ENCODE data around the gene CDK12. TPM values are rescaled to one million over a fixed set of nuclear protein-coding genes. Genes with fewer than 3 reads are reported as not detected.

The CDK12 gene
- total and polyA plus RNA-seq, 9 of the 15 experiments (the other 6 are each of a cell fraction or from before 2014, with no cell fraction given) = 3.4 to 65.6 (median 36.8) TPM

DNA sequence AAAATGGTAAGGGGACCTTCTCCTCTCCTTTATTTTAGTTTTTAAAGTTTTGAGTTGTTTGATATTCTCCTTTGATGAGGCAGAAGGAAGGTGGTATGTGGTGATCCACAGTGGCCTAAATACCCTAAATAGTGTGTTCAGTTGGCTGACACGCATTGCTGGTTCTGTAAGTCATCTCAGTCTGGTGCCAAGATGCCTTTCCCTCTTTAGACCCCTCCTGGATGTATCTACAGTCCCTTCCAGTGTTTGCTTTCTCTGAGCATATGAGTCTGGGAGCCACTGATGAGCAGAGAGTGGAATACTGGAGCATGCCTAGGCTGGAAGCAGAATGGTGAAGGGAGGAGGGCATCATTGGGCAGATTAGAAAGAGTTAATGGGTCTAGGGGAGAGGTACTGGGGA lies 81.9 kb downstream of the CDK12 start (continued):
- no peak for TF ChIP-seq NFXL1 (CRISPR knock-in tag; IDR thresholded peaks at IDR 0.05)
- TF ChIP-seq CHCHD3 (CRISPR knock-in tag; IDR thresholded peaks at IDR 0.05) = no peak
- TF ChIP-seq ETV6 (IDR thresholded peaks at IDR 0.05; ENCODE audit: borderline replicate concordance in 1 of 2, low read depth in 2 of 2, low read length in 1 of 2) = no peak
- TF ChIP-seq ETV6 (CRISPR knock-in tag; IDR thresholded peaks at IDR 0.05; ENCODE audit: borderline replicate concordance) = no peak
- no peak for TF ChIP-seq MXI1 (IDR thresholded peaks at IDR 0.05; ENCODE audit: low read depth, low read length)
- no peak for TF ChIP-seq HIVEP1 (CRISPR knock-in tag; IDR thresholded peaks at IDR 0.05)
- TF ChIP-seq CBX3 (IDR thresholded peaks at IDR 0.05; ENCODE audit: borderline replicate concordance in 1 of 2, low read length in 2 of 2) = no peak
- TF ChIP-seq, protein P1, sequence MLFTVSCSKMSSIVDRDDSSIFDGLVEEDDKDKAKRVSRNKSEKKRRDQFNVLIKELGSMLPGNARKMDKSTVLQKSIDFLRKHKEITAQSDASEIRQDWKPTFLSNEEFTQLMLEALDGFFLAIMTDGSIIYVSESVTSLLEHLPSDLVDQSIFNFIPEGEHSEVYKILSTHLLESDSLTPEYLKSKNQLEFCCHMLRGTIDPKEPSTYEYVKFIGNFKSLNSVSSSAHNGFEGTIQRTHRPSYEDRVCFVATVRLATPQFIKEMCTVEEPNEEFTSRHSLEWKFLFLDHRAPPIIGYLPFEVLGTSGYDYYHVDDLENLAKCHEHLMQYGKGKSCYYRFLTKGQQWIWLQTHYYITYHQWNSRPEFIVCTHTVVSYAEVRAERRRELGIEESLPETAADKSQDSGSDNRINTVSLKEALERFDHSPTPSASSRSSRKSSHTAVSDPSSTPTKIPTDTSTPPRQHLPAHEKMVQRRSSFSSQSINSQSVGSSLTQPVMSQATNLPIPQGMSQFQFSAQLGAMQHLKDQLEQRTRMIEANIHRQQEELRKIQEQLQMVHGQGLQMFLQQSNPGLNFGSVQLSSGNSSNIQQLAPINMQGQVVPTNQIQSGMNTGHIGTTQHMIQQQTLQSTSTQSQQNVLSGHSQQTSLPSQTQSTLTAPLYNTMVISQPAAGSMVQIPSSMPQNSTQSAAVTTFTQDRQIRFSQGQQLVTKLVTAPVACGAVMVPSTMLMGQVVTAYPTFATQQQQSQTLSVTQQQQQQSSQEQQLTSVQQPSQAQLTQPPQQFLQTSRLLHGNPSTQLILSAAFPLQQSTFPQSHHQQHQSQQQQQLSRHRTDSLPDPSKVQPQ (CRISPR knock-in tag; IDR thresholded peaks at IDR 0.05; ENCODE audit: borderline replicate concordance) = no peak
- no peak for TF ChIP-seq FOXK2 (conservative IDR thresholded peaks at IDR 0.05 in 1 of 2, IDR thresholded peaks at IDR 0.05 in 1 of 2; ENCODE audit: low read depth in 2 of 2)
- TF ChIP-seq, protein P2, sequence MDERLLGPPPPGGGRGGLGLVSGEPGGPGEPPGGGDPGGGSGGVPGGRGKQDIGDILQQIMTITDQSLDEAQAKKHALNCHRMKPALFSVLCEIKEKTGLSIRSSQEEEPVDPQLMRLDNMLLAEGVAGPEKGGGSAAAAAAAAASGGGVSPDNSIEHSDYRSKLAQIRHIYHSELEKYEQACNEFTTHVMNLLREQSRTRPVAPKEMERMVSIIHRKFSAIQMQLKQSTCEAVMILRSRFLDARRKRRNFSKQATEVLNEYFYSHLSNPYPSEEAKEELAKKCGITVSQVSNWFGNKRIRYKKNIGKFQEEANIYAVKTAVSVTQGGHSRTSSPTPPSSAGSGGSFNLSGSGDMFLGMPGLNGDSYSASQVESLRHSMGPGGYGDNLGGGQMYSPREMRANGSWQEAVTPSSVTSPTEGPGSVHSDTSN (CRISPR knock-in tag; IDR thresholded peaks at IDR 0.05; ENCODE audit: low read depth) = no peak
- TF ChIP-seq, protein P2 (tag; conservative IDR thresholded peaks at IDR 0.05; ENCODE audit: low read depth) = no peak

Data from K562 (cell line).